OCI-LY1 (cell line): ENCODE data around the gene TAC4.

ENCODE experiments used
- CTCF ChIP-seq: fragments of 200-600 bp; sonication (generic), shearing (Covaris generic); IDR thresholded peaks from 2 replicates; pipeline ENCODE4 v1.5.1; 2017; ENCODE audit warnings: mild to moderate bottlenecking, antibody characterized with exemption, low read length, moderate library complexity, mixed read lengths
- EZH2 ChIP-seq: fragments of 200-600 bp; sonication (generic), shearing (Covaris generic); IDR thresholded peaks from 2 replicates; pipeline ENCODE4 v1.8.0; 2017; ENCODE audit warnings: borderline replicate concordance, mixed run types, mild to moderate bottlenecking, antibody characterized with exemption, low read length, moderate library complexity, mixed read lengths

DNA sequence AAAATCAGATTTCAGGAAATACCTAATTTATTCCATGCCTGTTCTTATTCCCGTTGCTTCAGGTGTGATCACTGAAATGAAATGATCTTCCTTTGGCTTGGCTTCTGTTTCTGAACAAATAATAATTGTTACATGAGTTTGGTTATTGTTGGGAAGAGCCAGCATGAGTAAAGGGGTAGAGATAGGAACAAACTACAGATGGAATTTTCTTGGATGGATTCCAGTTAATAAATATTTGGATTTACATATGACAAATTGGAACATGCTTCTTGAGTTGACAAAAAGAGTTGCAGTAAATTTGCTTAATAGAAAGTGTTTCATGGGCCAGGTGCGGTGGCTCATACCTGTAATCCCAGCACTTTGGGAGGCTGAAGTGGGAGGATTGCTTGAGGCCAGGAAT lies 28.2 kb downstream of the TAC4 start:
- no peak for TF ChIP-seq CTCF
- no peak for TF ChIP-seq EZH2
